H9 (cell line): ENCODE data around the gene ABTB1. TPM values are rescaled to one million over a fixed set of nuclear protein-coding genes. Genes with fewer than 3 reads are reported as not detected.

ENCODE experiments used
- DNase-seq: peaks from one replicate; pipeline ENCODE4 v3.0.0-alpha.2; 2017
- H2AFZ ChIP-seq: one replicate; pipeline ENCODE4 v1.6.1; 2013; ENCODE audit warnings: mild to moderate bottlenecking, low read length, control low read depth, moderate library complexity
- H2AK5ac ChIP-seq: 2 replicates; pipeline ENCODE4 v1.6.1; 2013; ENCODE audit warnings: low read length, control low read depth, mixed read lengths; ENCODE audit not compliant: insufficient read length
- H2BK120ac ChIP-seq: one replicate; pipeline ENCODE4 v1.6.1; 2013; ENCODE audit warnings: low read depth, mild to moderate bottlenecking, low read length, control low read depth, inconsistent platforms; ENCODE audit not compliant: poor library complexity, severe bottlenecking
- H2BK12ac ChIP-seq: 2 replicates; pipeline ENCODE4 v1.6.1; 2013; ENCODE audit warnings: low read length, control low read depth, mixed read lengths, low read depth; ENCODE audit not compliant: insufficient read length
- H2BK15ac ChIP-seq: 2 replicates; pipeline ENCODE4 v1.6.1; 2013; ENCODE audit warnings: low read depth, low read length, control low read depth
- H2BK20ac ChIP-seq: one replicate; pipeline ENCODE4 v1.6.1; 2013; ENCODE audit warnings: low read depth, mild to moderate bottlenecking, low read length, control low read depth, inconsistent platforms; ENCODE audit not compliant: poor library complexity, severe bottlenecking
- H2BK5ac ChIP-seq: 2 replicates; pipeline ENCODE4 v1.6.1; 2013; ENCODE audit warnings: low read length, control low read depth, mixed read lengths; ENCODE audit not compliant: insufficient read length
- H3K14ac ChIP-seq: 2 replicates; pipeline ENCODE4 v1.6.1; 2013; ENCODE audit warnings: low read length, control low read depth; ENCODE audit not compliant: insufficient read depth
- H3K18ac ChIP-seq: 2 replicates; pipeline ENCODE4 v1.6.1; 2013; ENCODE audit warnings: low read depth, mild to moderate bottlenecking, mixed read lengths, low read length, control low read depth; ENCODE audit not compliant: insufficient read length
- H3K23ac ChIP-seq: 2 replicates; pipeline ENCODE4 v1.6.1; 2013; ENCODE audit warnings: low read length, control low read depth, mixed read lengths, low read depth; ENCODE audit not compliant: insufficient read length
- H3K23me2 ChIP-seq: 2 replicates; pipeline ENCODE4 v1.6.1; 2013; ENCODE audit warnings: low read depth, mild to moderate bottlenecking, mixed read lengths, low read length, control low read depth; ENCODE audit not compliant: insufficient read length, poor library complexity, severe bottlenecking
- H3K27ac ChIP-seq: 2 replicates; pipeline ENCODE4 v1.5.1; 2013; ENCODE audit warnings: low read length, control low read depth, mixed read lengths, low read depth; ENCODE audit not compliant: insufficient read length
- H3K27me3 ChIP-seq: 2 replicates; pipeline ENCODE4 v1.6.1; 2013; ENCODE audit warnings: low read length, control low read depth, inconsistent platforms; ENCODE audit not compliant: insufficient read depth
- H3K4ac ChIP-seq: 2 replicates; pipeline ENCODE4 v1.6.1; 2013; ENCODE audit warnings: low read depth, mild to moderate bottlenecking, control low read depth, inconsistent platforms, low read length, moderate library complexity
- H3K4me1 ChIP-seq: 2 replicates; pipeline ENCODE4 v1.6.1; 2013; ENCODE audit warnings: low read length, control low read depth, inconsistent platforms; ENCODE audit not compliant: insufficient read depth
- H3K4me2 ChIP-seq: 2 replicates; pipeline ENCODE4 v1.6.1; 2013; ENCODE audit warnings: low read length, control low read depth, mixed read lengths; ENCODE audit not compliant: insufficient read length, insufficient read depth
- H3K56ac ChIP-seq: 2 replicates; pipeline ENCODE4 v1.6.1; 2013; ENCODE audit warnings: low read depth, mild to moderate bottlenecking, mixed read lengths, low read length, control low read depth; ENCODE audit not compliant: insufficient read length
- H3K79me1 ChIP-seq: 2 replicates; pipeline ENCODE4 v1.6.1; 2013; ENCODE audit warnings: low read depth, mild to moderate bottlenecking, moderate library complexity, low read length, control low read depth, inconsistent platforms; ENCODE audit not compliant: insufficient read depth, poor library complexity, severe bottlenecking
- H3K79me2 ChIP-seq: 2 replicates; pipeline ENCODE4 v1.6.1; 2013; ENCODE audit warnings: low read length, control low read depth, inconsistent platforms; ENCODE audit not compliant: insufficient read depth
- H3K9ac ChIP-seq: 2 replicates; pipeline ENCODE4 v1.6.1; 2013; ENCODE audit warnings: low read length, control low read depth, mixed read lengths; ENCODE audit not compliant: insufficient read length; ENCODE audit errors: extremely low read depth
- H3K9me3 ChIP-seq: one replicate; pipeline ENCODE4 v1.6.1; 2013; ENCODE audit warnings: low read depth, low read length, inconsistent platforms; ENCODE audit not compliant: control insufficient read depth
- H3T11ph ChIP-seq: one replicate; pipeline ENCODE4 v1.6.1; 2013; ENCODE audit warnings: mild to moderate bottlenecking, low read length, control low read depth, inconsistent platforms
- H4K20me1 ChIP-seq: one replicate; pipeline ENCODE4 v1.6.1; 2013; ENCODE audit not compliant: control insufficient read depth, insufficient read length, insufficient read depth
- H4K5ac ChIP-seq: 2 replicates; pipeline ENCODE4 v1.6.1; 2013; ENCODE audit warnings: low read depth, mild to moderate bottlenecking, mixed read lengths, low read length, control low read depth; ENCODE audit not compliant: insufficient read length
- H4K8ac ChIP-seq: replicated peaks from 2 replicates; pipeline ENCODE4 v1.6.1; 2013; ENCODE audit warnings: low read length, control low read depth, mixed read lengths, low read depth; ENCODE audit not compliant: insufficient read length
- H4K91ac ChIP-seq: 2 replicates; pipeline ENCODE4 v1.6.1; 2013; ENCODE audit warnings: low read depth, mild to moderate bottlenecking, moderate library complexity, mixed read lengths, low read length, control low read depth; ENCODE audit not compliant: insufficient read length
- H3K27ac Mint-ChIP-seq, 3 experiments: 2 replicates in 2 of 3; 3 replicates in 1 of 3; pipeline ENCODE4 v1.8.0; 2020 to 2021; ENCODE audit warnings: mixed read lengths in 3 of 3, mild to moderate bottlenecking in 1 of 3, moderate library complexity in 1 of 3
- H3K27me3 Mint-ChIP-seq: 2 replicates; pipeline ENCODE4 v1.8.0; 2021; ENCODE audit warnings: low read depth, mild to moderate bottlenecking, moderate library complexity, mixed read lengths
- H3K36me3 Mint-ChIP-seq, 3 experiments: 2 replicates in 2 of 3; 3 replicates in 1 of 3; pipeline ENCODE4 v1.8.0; 2020 to 2021; ENCODE audit warnings: low read depth in 3 of 3, mixed read lengths in 3 of 3; ENCODE audit not compliant: insufficient read depth in 1 of 3
- H3K4me1 Mint-ChIP-seq, 2 experiments: 2 replicates each; pipeline ENCODE4 v1.8.0; 2020; ENCODE audit warnings: mixed read lengths in 2 of 2
- H3K4me3 Mint-ChIP-seq, 2 experiments: 2 replicates in 1 of 2; 3 replicates in 1 of 2; pipeline ENCODE4 v1.8.0; 2020 to 2021; ENCODE audit warnings: mild to moderate bottlenecking in 2 of 2, mixed read lengths in 2 of 2, moderate library complexity in 1 of 2
- H3K9me3 Mint-ChIP-seq, 2 experiments: 2 replicates in 1 of 2; 3 replicates in 1 of 2; pipeline ENCODE4 v1.8.0; 2020; ENCODE audit warnings: mild to moderate bottlenecking in 2 of 2, mixed read lengths in 2 of 2, moderate library complexity in 1 of 2
- CTCF ChIP-seq: fragments of 200-600 bp; sonication (generic); conservative IDR thresholded peaks from 3 replicates; pipeline ENCODE4 v1.8.0; 2021; ENCODE audit warnings: antibody characterized with exemption, mild to moderate bottlenecking
- WGBS: extraction: QIAGEN DNeasy Blood & Tissue Kit; methylation state at CpG from one replicate; pipeline ENCODE4 v1.1.7; 2013; ENCODE audit warnings: missing lambda C conversion rate, low lambda C conversion rate, mixed read lengths; ENCODE audit not compliant: insufficient read length; ENCODE audit errors: extremely low coverage; 5-methylcytosine and 5-hydroxymethylcytosine counted together
- total RNA-seq: library from RNA; stranded (reverse); gene quantifications from 2 replicates; pipeline ENCODE4 v1.2.1, GENCODE V29; 2021

The ABTB1 gene
- total RNA-seq, 1 experiment from 2014 or later = 6.2 TPM

GRCh38 chr3:127720985-127721935, 48.5 kb downstream of the ABTB1 start:
- H3K36me3 Mint-ChIP-seq = peaks cover 0 to 7% (median 0%) of the 10 kb centered on the region in 3 experiments; a peak in 3 of 7 replicates
- Histone ChIP-seq H2AK5ac (no peak overlapping the region), H3K9ac (no peak overlapping the region), H3K4me1 (0 out of 2 replicates have a peak, but pooled peaks cover 3% of the 10 kb centered on the region), H3K27me3 (no peaks in the 10 kb centered on the region; the same call in 1 of the 2 replicates), H3T11ph (no peak overlapping the region), H3K4ac (no peak overlapping the region), H4K8ac (no peak overlapping the region), H3K23ac (no peak overlapping the region), H3K4me2 (no peak overlapping the region), H4K20me1 (no peaks in the 10 kb centered on the region), H3K79me2 (no peaks in the 10 kb centered on the region), H2BK120ac (no peak overlapping the region), H3K14ac (no peak overlapping the region), H3K79me1 (no peaks in the 10 kb centered on the region), H2BK12ac (no peak overlapping the region), H2BK5ac (no peak overlapping the region), H3K27ac (no peak overlapping the region), H3K23me2 (no peaks in the 10 kb centered on the region), H3K56ac (no peak overlapping the region), H3K9me3 (no peaks in the 10 kb centered on the region), H2AFZ (no peak overlapping the region), H2BK15ac (no peak overlapping the region), H2BK20ac (no peak overlapping the region), H4K91ac (no peak overlapping the region), H4K5ac (no peak overlapping the region), H3K18ac (no peak overlapping the region)
- WGBS = no CpG with 5 or more reads among the region's 17 CpGs
- no peak overlapping the region for H3K27ac Mint-ChIP-seq
- no peak for TF ChIP-seq CTCF
- H3K4me1 Mint-ChIP-seq = peaks cover 17 to 24% of the 10 kb centered on the region in 2 experiments
- H3K27me3 Mint-ChIP-seq = peaks cover 20% of the 10 kb centered on the region
- H3K9me3 Mint-ChIP-seq = peaks cover 12 to 13% of the 10 kb centered on the region in 2 experiments
- no peak for DNase-seq
- no peak overlapping the region for H3K4me3 Mint-ChIP-seq
